Head of caudate nucleus (tissue), 42 donors: ENCODE data around the gene PCDHGA3.
"Not testable (repeated sequence)": the region's sequence is repeated elsewhere in the genome, so short reads cannot be mapped to it uniquely, and the experiment has no call there.

Experiments used
- DNase-seq, 42 donors: peaks; one replicate each; pipeline versions ENCODE4 v3.0.0 to v3.0.0-alpha.2; 2020 to 2021; ENCODE audit warnings: mixed read lengths in 7 of 42
- intact Hi-C: fragments of 100-400 bp; cut with DNase I; formaldehyde crosslinking; loops from one replicate; pipeline ENCODE4 v1.15.0; 2022

PCDHGA3 gene

DNA sequence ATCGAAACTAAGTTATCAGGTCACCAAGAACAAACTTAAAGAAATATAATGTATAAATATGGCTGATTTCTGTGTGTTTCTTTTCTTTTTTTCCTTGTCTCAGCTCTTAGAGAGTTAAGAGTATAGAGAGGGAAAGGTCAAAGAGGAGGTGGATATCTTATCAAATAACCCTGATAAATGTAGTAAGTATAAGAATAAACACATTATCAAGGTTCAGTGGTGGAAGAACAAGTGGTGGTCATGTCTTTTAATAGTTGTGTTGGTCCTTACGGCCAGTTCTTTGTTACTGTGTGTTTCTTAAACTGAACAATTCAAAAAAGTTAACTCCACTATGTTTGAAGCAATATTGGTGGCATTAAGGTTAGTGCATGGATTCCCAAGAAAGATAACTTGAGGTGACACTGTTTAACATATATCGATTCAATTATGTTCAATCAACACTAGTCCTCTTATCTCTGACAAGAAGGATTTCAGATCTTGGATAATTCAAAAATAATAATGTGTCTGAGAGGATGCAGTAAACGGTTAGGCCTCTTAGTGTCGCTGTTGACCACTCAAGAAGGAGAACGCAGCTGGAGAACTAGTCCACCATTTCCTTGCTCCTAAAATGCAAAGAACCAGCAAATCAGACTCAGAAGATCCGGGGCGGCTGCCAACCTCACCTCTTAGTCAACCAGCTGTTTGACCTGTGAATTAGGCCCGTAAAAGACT lies at the start of gene PCDHGA3:
PCDHGA3 (plus strand) TSS at position 588 of the 711 bp plus-strand sequence. CDS start 205 bp downstream, outside the sequence.
- no peak for DNase-seq

GRCh38 chr5:141298376-141298775 lies 45.3 kb upstream of the PCDHGA3 start:
- DNase-seq: no peak
- intact Hi-C loops: no loop called here

More for the DNA sequence above, at the start of gene PCDHGA3:
- intact Hi-C loops: no loop called here

- DNase-seq: no peak
- intact Hi-C loops: no loop called here
These were observed 39.9 kb upstream of the PCDHGA3 start, which contains the start of gene SLC25A2 for GRCh38 chr5:141303756-141304155. Gene SLC25A2, minus strand, starts transcription at chr5:141304049. Its CDS starts 184 bp downstream, at chr5:141303865.

DNA sequence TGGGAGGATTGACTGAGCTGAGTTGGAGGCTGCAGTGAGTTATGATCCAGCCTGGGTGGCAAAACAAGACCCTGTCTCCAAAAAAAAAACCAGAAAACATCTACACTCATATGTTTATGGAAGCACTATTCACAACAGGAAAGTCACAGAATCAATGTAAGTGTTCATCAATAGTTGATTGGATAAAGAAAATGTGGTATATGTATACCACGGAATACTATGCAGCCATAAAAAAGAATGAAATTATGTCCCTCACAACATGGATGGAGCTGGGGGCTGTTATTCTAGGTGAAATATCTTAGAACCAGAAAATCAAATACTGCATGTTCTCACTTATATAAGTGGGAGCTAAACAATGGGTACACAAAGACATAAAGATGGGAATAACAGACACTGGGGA lies 37.0 kb upstream of the PCDHGA3 start:
- DNase-seq: no peak
- intact Hi-C loops: no loop called here

- intact Hi-C loops: no loop called here
- DNase-seq: no peak
These were observed 29.9 kb upstream of the PCDHGA3 start for GRCh38 chr5:141313711-141314110.

GRCh38 chr5:141316963-141317362 lies 26.7 kb upstream of the PCDHGA3 start:
- intact Hi-C loops, DNase-seq: not testable (repeated sequence)

- intact Hi-C loops: no loop called here
- no peak for DNase-seq
These were observed 24.4 kb upstream of the PCDHGA3 start for GRCh38 chr5:141319202-141319601.

- DNase-seq: no peak
- intact Hi-C loops: loop anchor here (2.0 kb wide), 1 partner anchor 239 kb away; no protein-coding TSS in a partner anchor
These were observed 23.9 kb upstream of the PCDHGA3 start for GRCh38 chr5:141319699-141320098.

DNA sequence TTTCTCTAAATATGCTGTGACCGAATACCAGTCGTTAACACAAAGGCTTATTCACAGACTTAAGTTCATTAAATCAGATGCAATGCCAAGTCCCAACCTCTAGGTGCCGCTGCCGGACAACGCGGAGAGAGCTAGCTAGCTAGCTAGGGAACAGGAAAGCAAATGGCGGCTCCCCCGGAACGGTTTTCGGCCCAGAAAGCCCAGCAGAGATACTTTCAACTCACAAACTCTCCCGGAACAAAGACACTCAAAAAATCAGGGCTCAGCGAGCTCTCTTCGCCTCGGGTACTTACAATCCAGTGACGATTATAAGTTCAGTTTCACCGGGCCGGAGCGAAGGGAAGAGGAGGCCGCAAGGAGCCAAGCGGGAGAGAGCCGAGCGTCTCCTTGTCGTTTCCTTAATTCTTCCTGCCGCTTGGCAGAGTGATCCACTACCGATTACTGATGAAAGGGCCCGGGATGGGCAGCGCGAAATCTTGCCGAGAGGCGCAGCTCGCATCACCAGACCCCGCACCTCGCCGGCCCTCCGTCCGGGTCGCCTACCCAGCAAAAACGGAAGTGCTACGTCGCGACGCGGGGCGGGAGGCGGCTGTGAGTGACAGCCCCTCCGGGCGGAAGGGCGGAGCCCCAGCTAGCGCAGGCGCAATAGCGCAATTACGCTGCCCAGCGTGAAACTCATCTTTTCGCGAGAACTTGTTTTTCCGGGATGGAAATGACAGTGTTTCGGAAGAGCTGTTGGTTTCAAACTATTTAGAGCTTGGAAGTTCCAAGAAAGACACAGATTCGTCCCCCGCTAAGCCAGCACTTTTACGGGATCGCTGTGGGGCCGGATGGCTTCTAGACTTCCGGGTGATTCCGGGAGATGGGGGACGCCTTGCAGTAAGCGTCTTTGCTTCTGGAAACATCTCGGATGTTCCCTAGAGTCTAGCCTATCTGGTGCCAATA lies 23.1 kb upstream of the PCDHGA3 start, which contains the start of gene TAF7:
TAF7 (minus strand) TSS at position 560 of the 945 bp plus-strand sequence. CDS start 740 bp downstream, outside the sequence.
- intact Hi-C loops: loop anchor here (2.0 kb wide), 1 partner anchor 238 kb away; no protein-coding TSS in a partner anchor
- peak; percentile 80 to 96 (median 92) for DNase-seq

GRCh38 chr5:141322261-141322660 lies 21.4 kb upstream of the PCDHGA3 start:
- DNase-seq: no peak
- intact Hi-C loops: no loop called here

DNA sequence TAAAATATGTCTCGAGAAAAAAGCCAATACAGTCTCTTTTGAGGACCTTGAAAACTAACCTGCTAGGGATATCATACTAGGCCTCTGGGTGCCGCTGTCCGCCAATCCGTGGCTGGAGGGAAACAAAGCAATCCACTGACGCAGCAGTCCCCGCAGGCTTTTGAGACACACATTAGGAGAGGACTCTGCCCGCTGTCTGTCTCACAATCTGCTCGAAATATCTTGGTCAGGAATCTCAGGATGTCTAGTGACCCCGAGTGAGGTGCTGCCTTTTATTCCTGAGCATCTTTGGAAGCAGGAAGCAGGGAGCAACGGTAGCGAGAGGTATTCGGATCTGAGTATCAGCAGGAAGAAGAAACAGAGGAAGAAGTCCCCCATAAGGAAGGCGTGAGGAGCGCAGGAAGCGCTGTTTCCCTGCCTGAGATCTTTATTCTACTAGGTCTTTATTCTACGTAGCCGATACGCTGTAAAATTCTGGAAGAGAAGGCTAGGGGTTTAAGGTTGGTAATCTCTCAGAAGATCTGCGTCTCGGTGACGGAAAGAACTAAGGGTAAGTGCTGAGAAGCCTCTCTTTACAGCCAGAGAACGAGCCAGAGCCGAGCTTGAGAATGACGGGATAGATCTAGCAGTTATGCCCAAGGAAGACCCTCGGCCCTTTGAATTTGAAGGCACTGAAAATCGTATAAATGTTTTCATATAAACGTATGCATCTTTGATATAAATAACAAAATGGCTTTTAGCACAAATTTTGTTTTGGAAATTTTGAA lies 17.4 kb upstream of the PCDHGA3 start:
- intact Hi-C loops: no loop called here
- peak; percentile 67 to 91 (median 83) for DNase-seq

DNA sequence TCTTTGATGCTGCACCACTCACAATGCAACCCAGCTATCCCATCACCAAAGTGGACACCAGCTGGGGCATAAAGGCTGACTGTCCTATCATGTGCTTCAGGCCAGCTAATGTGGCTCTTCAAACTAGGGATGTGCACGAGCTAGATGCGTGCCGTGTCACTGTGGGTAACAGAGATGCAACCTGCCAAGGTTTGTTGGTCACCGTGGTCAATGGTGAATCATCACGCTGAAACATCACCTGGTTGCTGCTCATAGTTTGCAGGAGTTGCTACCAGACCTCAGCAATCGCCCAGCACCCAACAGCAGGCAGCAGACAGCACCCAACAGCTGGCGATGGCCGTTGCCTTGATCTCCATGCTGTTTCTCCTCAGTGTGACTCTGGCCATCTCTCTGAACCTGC lies 15.4 kb upstream of the PCDHGA3 start:
- intact Hi-C loops: no loop called here
- no peak for DNase-seq

DNA sequence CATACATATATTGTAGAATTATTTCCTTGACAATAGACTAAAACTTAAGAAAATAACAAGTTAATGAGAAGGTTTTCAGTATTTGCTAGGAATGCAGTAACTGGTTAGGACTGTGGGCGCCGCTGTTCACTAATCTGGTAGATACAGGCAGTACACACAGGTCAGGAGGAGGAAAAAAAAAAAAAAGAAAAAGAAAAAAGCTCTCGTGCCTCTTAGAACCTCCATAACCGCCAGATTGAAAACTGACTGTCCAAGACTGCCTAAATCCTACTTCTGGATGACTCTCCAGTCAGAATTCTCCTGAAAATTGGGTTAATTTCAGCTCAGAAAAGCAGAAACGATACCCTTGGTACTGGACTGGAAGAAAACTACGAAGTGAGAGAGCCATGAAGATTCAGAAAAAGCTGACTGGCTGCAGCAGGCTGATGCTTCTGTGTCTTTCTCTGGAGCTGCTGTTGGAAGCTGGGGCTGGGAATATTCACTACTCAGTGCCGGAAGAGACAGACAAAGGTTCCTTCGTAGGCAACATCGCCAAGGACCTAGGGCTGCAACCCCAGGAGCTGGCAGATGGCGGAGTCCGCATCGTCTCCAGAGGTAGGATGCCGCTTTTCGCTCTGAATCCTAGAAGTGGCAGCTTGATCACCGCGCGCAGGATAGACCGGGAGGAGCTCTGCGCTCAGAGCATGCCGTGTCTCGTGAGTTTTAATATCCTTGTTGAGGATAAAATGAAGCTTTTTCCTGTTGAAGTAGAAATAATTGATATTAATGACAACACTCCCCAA lies 13.1 kb upstream of the PCDHGA3 start, which contains the start of gene PCDHGA1:
PCDHGA1 (plus strand) TSS at position 216 of the 782 bp plus-strand sequence.
- intact Hi-C loops: no loop called here
- DNase-seq: peak in 20 of 42 donors; percentile 6 to 55 (median 30)

- DNase-seq, intact Hi-C loops: not testable (repeated sequence)
These were observed 11.1 kb upstream of the PCDHGA3 start for GRCh38 chr5:141332571-141332970.

GRCh38 chr5:141338538-141339306 lies 4.9 kb upstream of the PCDHGA3 start, which contains the start of gene PCDHGA2:
Gene PCDHGA2, plus strand, starts transcription at chr5:141338760.
- intact Hi-C loops: no loop called here
- DNase-seq: no peak

GRCh38 chr5:141340781-141341354 lies 2.8 kb upstream of the PCDHGA3 start:
- DNase-seq, intact Hi-C loops: not testable (repeated sequence)

DNA sequence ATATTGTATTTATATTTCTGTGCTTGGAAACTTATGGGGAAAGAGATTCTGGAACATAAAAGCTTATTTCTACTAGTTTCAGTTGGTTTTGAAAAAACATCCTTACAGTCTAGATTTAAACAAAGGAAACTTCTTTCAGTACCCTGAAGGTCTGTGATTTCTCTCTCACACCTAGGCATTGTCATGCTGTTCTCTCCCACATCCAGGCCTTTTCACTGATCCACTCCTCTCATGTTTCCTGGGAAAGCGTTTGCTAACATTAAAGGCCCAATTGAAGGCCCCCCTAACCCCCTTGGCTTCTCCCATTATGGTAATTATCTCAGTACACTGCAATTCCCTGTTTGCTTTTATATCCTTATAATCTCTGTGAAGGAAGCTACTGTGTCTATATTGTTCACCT lies 856 bp upstream of the PCDHGA3 start:
- intact Hi-C loops: no loop called here
- DNase-seq: no peak
